Ramos (cell line): ENCODE measurements around the gene GAREM1.

Source experiments
- in situ Hi-C: fragments of 300-500 bp; cut with MboI; formaldehyde crosslinking; loops from one replicate; pipeline ENCODE4 v1.14.3; 2022; ENCODE audit warnings: low sequenced_read_pairs; ENCODE audit not compliant: unreplicated experiment

Gene GAREM1

DNA sequence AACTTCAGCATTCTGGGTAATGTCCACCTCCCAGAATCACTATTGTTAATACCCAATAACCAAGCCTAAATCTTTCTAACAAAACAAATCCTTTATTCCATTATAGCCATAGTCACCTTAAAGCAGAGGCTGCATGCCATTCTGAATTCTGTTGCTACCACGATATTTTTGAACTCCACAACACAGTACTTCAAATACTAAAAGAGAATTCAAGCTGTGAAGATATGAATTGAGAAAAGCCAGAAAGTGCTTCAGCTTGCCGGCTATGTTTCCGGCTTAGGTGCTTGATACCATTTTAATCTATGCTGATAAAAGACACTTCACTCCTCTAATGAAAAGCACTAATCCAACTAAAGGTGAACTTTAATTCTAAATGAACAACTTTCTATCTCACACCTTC lies 41.3 kb downstream of the GAREM1 start:
- in situ Hi-C loops, result no loop called here

- in situ Hi-C loops, result no loop called here
Measured at GRCh38 chr18:32427084-32427900, 43.4 kb downstream of the GAREM1 start.

- in situ Hi-C loops, result no loop called here
Measured at GRCh38 chr18:32425466-32425865, 45.2 kb downstream of the GAREM1 start.

- in situ Hi-C loops, result no loop called here
Measured at GRCh38 chr18:32424696-32425095, 46.0 kb downstream of the GAREM1 start.

GRCh38 chr18:32422978-32423740 lies 47.5 kb downstream of the GAREM1 start:
- in situ Hi-C loops, result no loop called here

DNA sequence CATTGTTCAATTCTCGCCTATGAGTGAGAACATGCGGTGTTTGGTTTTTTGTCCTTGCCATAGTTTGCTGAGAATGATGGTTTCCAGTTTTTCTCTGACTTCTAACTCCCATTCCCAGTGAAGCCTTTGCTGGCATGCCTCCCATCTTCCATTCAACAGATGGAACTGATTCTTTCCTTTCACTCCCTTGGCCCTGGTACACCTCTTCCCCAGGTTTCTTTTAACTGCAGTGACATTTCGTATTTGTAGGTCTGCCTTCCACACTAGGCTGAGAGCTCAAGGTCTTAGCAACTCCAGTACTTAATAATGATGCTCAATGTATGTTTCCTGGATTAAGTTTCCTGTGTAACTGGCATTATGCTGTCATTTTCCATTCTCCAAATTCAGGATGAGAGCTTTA lies 48.5 kb downstream of the GAREM1 start:
- in situ Hi-C loops, result no loop called here

- in situ Hi-C loops, result no loop called here
Measured at GRCh38 chr18:32420084-32420750, 50.5 kb downstream of the GAREM1 start.

DNA sequence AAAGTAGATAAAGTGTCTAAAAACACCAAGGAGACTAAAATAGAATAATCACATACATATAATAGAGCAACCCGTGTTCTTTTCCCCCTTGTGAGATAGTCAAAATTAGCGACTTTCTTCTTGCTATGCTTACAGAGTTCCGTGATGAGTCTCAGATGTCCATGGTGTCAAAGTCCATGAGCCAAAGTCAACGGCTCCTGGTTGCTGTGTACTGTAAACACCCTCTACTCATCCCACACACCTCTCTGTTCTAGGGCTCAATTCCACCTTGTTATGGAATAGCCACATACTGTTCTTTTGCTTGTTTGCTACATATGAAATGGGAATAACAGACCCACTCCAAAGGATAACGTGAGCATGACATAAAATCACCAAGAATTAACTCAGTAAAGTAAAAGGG lies 52.5 kb downstream of the GAREM1 start:
- in situ Hi-C loops, result no loop called here

- in situ Hi-C loops, result no loop called here
Measured at GRCh38 chr18:32405588-32405987, 65.1 kb downstream of the GAREM1 start.

- in situ Hi-C loops, result no loop called here
Measured at GRCh38 chr18:32401621-32402020, 69.1 kb downstream of the GAREM1 start.

DNA sequence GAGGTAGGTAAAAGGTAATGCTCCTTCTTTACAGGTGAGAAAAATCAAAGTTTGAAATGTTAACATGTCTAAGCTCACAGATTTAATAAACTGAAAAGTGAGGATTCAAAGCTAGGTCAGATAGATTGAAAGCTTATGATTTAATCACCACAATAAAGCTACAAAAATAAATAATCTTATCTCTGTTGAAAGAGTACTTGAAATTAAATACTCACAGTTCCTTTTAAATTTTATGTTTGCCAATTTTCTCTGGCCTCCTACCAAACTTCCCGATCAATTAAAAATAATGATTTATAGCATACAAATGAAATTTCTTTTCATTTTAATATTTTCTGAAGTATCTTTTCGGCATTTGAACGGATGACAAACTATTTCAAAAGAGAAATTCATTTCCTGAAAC lies 77.3 kb downstream of the GAREM1 start:
- in situ Hi-C loops, result no loop called here

DNA sequence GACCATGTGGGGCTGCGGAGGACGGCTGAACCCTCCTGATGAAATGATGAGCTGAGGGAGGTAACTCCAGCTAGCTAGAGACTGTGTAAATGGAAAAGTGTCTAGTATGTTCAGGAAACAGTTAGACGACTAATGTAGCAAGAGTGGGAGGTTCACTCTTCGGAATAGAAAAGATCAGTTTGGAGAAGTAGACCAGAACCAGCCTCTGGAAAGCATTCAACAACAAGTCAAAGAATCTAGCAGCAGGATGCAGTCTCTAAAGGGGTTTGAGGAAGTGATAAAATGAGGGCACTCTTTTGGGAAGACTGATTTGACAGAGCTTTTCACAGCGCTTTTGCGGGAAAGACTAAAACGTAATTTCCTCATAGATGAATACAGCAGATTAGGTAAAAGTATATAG lies 79.6 kb downstream of the GAREM1 start:
- in situ Hi-C loops, result no loop called here

DNA sequence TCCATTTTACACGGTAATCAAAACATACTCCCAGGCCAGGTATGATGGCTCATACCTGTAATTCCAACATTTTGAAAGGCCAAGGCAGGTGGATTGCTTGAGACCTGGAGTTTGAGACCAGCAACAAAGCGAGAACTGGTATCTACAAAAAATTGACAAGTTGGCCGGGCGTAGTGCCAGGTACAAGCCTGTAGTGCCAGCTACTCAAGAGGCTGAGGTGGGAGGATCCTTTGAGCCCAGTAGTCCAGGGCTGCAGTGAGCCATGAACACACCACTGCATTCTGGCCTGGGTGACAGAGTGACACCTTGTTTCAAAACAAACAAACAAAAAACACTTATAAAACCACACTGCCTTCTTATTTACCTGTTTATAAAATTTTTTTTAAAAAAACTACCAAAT lies 80.8 kb downstream of the GAREM1 start:
- in situ Hi-C loops, result no loop called here

GRCh38 chr18:32389191-32389590 lies 81.5 kb downstream of the GAREM1 start:
- in situ Hi-C loops, result no loop called here

DNA sequence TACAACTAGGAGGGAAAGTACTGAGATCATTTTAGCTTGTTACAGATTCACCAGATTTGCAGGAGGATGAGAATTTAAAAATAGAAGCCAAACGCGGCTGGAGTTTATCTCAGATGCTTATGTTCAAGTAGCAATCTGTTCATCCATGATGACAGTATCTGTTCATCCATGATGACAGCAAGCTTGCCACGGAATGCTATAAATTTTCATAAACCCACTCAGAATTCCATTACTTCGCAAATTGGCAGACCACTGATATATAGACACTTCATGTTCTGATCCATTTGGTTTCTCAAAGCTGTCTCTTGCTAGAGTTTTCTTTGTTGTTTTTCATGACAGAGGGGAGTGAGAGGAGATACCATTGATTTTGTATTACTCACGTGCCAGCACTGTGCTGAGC lies 84.2 kb downstream of the GAREM1 start:
- in situ Hi-C loops, result no loop called here

DNA sequence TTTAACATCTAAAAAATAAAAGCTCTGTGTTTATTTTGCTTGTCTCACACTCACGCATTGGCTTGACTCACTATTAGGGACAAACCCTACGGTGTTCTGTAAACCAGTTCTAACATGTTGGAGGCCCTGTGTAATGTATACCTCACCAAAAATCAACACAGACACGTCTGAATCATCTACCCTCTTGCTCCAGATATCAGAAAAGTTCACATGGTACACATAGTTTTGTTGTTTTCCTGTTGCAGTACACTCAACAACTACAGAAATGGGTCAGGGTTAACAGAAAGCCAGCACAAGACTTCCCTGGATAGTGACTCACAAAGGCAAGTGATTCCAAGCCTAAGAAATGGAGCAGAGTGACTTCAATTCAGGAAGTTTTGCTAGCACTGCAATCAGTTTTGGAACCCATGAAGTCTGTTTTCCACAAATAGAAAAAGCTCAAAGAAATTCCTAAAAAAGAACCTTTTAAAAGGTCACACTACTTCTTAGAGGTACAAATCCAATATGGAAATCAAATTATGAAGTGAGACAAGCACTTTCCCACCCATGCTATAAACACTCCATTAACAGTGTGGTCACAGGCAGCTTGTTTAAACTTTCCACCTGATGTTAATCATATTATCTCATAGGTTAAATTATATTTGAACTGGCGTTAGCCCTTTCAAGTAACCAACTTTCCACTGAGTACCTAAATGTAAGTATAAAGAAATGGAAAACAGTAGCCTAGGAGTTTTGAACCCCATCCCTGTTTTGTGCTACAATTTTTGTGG lies 87.4 kb downstream of the GAREM1 start:
- in situ Hi-C loops, result no loop called here

DNA sequence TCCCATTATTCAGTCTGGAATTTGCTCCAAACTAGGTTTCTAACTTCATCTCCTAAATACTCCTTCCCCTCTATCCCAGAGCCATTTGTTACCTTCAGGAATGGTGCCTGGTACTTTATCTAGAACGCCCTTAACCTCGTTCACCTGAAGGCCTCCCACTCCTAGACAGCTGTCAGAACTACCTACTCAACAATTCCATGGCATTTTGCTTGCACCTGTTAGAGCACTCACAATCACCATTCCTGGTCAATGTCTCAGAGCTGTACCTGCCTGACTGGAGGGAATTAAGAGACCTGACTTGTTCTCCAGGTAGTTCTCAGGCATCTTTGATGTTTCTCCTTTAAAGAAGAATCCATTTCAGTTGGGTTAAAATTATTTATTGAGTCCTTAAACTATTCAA lies 88.9 kb downstream of the GAREM1 start:
- in situ Hi-C loops, result no loop called here

DNA sequence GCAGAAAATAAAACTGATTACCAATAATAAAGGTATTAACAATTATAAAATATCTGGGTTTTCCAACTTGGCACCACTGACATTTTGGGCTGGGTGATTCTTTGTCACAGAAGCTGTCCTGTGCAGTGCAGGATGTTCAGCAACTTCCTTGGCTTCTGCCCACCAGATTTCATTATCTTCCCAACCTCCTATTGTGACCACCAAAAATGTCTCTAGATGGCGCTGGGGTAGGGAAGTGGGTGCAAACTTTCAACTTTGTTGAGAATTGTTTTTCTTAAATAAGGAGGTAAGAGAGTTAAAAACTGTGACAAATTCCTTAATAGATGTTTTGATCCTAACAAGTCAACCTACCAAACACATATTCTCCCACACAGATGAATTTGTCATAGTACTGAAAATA lies 90.1 kb downstream of the GAREM1 start:
- in situ Hi-C loops, result no loop called here

- in situ Hi-C loops, result no loop called here
Measured at GRCh38 chr18:32379891-32380290, 90.8 kb downstream of the GAREM1 start.

DNA sequence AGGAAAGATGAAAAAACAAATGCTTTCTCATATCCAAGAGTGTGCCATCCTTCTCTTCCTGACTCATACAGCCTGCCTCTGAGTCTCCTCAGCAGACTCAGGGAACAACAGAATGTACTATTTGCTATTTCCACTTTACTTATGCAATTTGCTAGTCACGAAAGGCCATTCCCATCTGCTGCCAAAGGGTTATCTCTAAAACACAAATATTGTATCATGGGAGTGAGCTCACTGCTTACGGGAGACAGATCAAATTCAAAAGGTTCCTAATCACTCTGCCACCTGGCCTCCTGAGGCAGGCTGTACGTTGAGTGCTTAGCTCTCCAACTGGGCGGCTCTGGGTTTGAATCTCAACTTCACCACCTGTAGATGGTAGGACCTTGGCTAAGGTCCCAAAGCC lies 92.0 kb downstream of the GAREM1 start:
- in situ Hi-C loops, result no loop called here
